GM23338 (cell line): ENCODE results near the gene TTC21B. TPM values are rescaled to one million over a fixed set of nuclear protein-coding genes. Genes with fewer than 3 reads are reported as not detected.

ENCODE experiments used
- ATAC-seq: fragments of 200-7000 bp; cut with Tn5 transposase; 3 replicates; pipeline ENCODE4 v1.9.1; 2020
- DNase-seq: peaks from one replicate; pipeline ENCODE4 v3.0.0-alpha.2; 2015; ENCODE audit warnings: low spot score
- H2AFZ ChIP-seq: fragments of 200-600 bp; sonication (generic); 2 replicates; pipeline ENCODE4 v1.8.0; 2016; ENCODE audit warnings: antibody characterized with exemption, mild to moderate bottlenecking, moderate library complexity
- H3F3A ChIP-seq: fragments of 200-600 bp; sonication (generic); replicated peaks from 2 replicates; pipeline ENCODE4 v1.8.0; 2017; ENCODE audit warnings: antibody characterized with exemption, mixed run types, low read depth
- H3K27ac ChIP-seq: fragments of 200-600 bp; sonication (generic); 2 replicates; pipeline ENCODE4 v1.6.1; 2016; ENCODE audit warnings: low read depth
- H3K27me3 ChIP-seq: fragments of 200-600 bp; sonication (generic); 2 replicates; pipeline ENCODE4 v1.8.0; 2016; ENCODE audit warnings: mild to moderate bottlenecking, mixed run types, moderate library complexity; ENCODE audit not compliant: insufficient read depth
- H3K36me3 ChIP-seq: fragments of 200-600 bp; sonication (generic); 2 replicates; pipeline ENCODE4 v1.8.0; 2016; ENCODE audit warnings: mild to moderate bottlenecking; ENCODE audit not compliant: insufficient read depth
- H3K4me1 ChIP-seq: fragments of 200-600 bp; sonication (generic); 2 replicates; pipeline ENCODE4 v1.8.0; 2016; ENCODE audit warnings: mild to moderate bottlenecking, moderate library complexity; ENCODE audit not compliant: insufficient read depth
- H3K4me2 ChIP-seq: fragments of 200-600 bp; sonication (generic); 2 replicates; pipeline ENCODE4 v1.7.1; 2017; ENCODE audit warnings: mixed run types
- H3K4me3 ChIP-seq: fragments of 200-600 bp; sonication (generic); 2 replicates; pipeline ENCODE4 v1.6.1; 2016; ENCODE audit warnings: mixed run types
- H3K79me2 ChIP-seq: fragments of 200-600 bp; sonication (generic); replicated peaks from 2 replicates; pipeline ENCODE4 v1.8.0; 2017; ENCODE audit warnings: mild to moderate bottlenecking; ENCODE audit not compliant: insufficient read depth
- H3K9me2 ChIP-seq: fragments of 200-600 bp; sonication (generic); 2 replicates; pipeline ENCODE4 v1.8.0; 2017; ENCODE audit not compliant: insufficient read depth
- H4K20me1 ChIP-seq: fragments of 200-600 bp; sonication (generic); replicated peaks from 2 replicates; pipeline ENCODE4 v1.8.0; 2017; ENCODE audit warnings: mild to moderate bottlenecking; ENCODE audit not compliant: insufficient read depth
- H3K27ac Mint-ChIP-seq: 2 replicates; pipeline ENCODE4 v1.8.0; 2020; ENCODE audit warnings: inconsistent platforms, mild to moderate bottlenecking, moderate library complexity, mixed read lengths
- H3K27me3 Mint-ChIP-seq: 3 replicates; pipeline ENCODE4 v1.8.0; 2022; ENCODE audit warnings: low read depth, mild to moderate bottlenecking, moderate library complexity, mixed read lengths, inconsistent platforms; ENCODE audit not compliant: insufficient read depth, poor library complexity
- H3K36me3 Mint-ChIP-seq: 3 replicates; pipeline ENCODE4 v1.8.0; 2021; ENCODE audit warnings: low read depth, mild to moderate bottlenecking, inconsistent platforms, moderate library complexity, mixed read lengths
- H3K4me1 Mint-ChIP-seq: 3 replicates; pipeline ENCODE4 v1.8.0; 2020; ENCODE audit warnings: mild to moderate bottlenecking, inconsistent platforms, mixed read lengths
- H3K4me3 Mint-ChIP-seq: 3 replicates; pipeline ENCODE4 v1.8.0; 2021; ENCODE audit warnings: moderate library complexity, mild to moderate bottlenecking, inconsistent platforms, mixed read lengths
- H3K9me3 Mint-ChIP-seq: 3 replicates; pipeline ENCODE4 v1.8.0; 2020; ENCODE audit warnings: moderate library complexity, mild to moderate bottlenecking, inconsistent platforms, mixed read lengths
- CREB1 ChIP-seq: fragments of 250-450 bp; sonication (Bioruptor Pico); IDR thresholded peaks from 2 replicates; pipeline ENCODE4 v1.5.0; 2020; ENCODE audit warnings: low read depth, mild to moderate bottlenecking, moderate library complexity
- CTCF ChIP-seq, 2 experiments: fragments of 200-600 bp in 1 of 2; sonication (generic) in 1 of 2; conservative IDR thresholded peaks; 2 replicates each; pipeline versions ENCODE4 v1.5.1 to v1.6.1; 2016 to 2017; ENCODE audit warnings: antibody characterized with exemption in 2 of 2, low read depth in 2 of 2, mild to moderate bottlenecking in 2 of 2, moderate library complexity in 1 of 2
- ETS1 ChIP-seq: IDR thresholded peaks from 2 replicates; pipeline ENCODE4 v1.6.1; 2016; ENCODE audit warnings: antibody characterized with exemption
- EZH2 ChIP-seq: fragments of 200-600 bp; sonication (generic); IDR thresholded peaks from one replicate; pipeline ENCODE4 v1.8.0; 2017; ENCODE audit warnings: antibody characterized with exemption, mild to moderate bottlenecking, low read depth; ENCODE audit not compliant: unreplicated experiment
- EZH2phosphoT487 ChIP-seq: fragments of 200-600 bp; sonication (generic); IDR thresholded peaks from one replicate; pipeline ENCODE4 v1.8.1; 2018; ENCODE audit warnings: antibody characterized with exemption; ENCODE audit not compliant: unreplicated experiment
- JUNB ChIP-seq: IDR thresholded peaks from one replicate; pipeline ENCODE4 v1.6.1; 2016; ENCODE audit warnings: antibody characterized with exemption; ENCODE audit not compliant: unreplicated experiment
- NANOG ChIP-seq: IDR thresholded peaks from 2 replicates; pipeline ENCODE4 v1.6.1; 2016; ENCODE audit warnings: antibody characterized with exemption, borderline replicate concordance
- POLR2AphosphoS5 ChIP-seq: IDR thresholded peaks from 2 replicates; pipeline ENCODE4 v1.6.1; 2016; ENCODE audit warnings: antibody characterized with exemption, low read depth
- REST ChIP-seq: IDR thresholded peaks from one replicate; pipeline ENCODE4 v1.6.1; 2018; ENCODE audit warnings: antibody characterized with exemption; ENCODE audit not compliant: unreplicated experiment
- STAT1 ChIP-seq: IDR thresholded peaks from one replicate; pipeline ENCODE4 v1.6.1; 2016; ENCODE audit warnings: antibody characterized with exemption; ENCODE audit not compliant: unreplicated experiment
- ZNF114 ChIP-seq: fragments of 250-450 bp; sonication (Bioruptor Pico); IDR thresholded peaks from 2 replicates; pipeline ENCODE4 v1.5.0; 2020; ENCODE audit warnings: mild to moderate bottlenecking, moderate library complexity
- ZNF331 ChIP-seq: fragments of 250-450 bp; sonication (Bioruptor Pico); IDR thresholded peaks from 2 replicates; pipeline ENCODE4 v1.5.0; 2020; ENCODE audit warnings: low read depth, mild to moderate bottlenecking, moderate library complexity
- ZNF462 ChIP-seq: fragments of 250-450 bp; sonication (Bioruptor Pico); IDR thresholded peaks from 2 replicates; pipeline ENCODE4 v1.5.0; 2020; ENCODE audit warnings: mild to moderate bottlenecking, moderate library complexity
- polyA plus RNA-seq: library from polyadenylated mRNA; unstranded; fragments of >200 nt; fragmentation: Nextera tagmentation; extraction: Ambion mirVana; gene quantifications from 2 replicates; pipeline ENCODE4 v1.2.1, GENCODE V29; 2016
- total RNA-seq: library from RNA; depleted of rRNA; stranded (reverse); fragments of >200 nt; shearing (Covaris generic); gene quantifications from 2 replicates; pipeline ENCODE4 v1.2.3, GENCODE V29; 2014

The TTC21B gene
- total and polyA plus RNA-seq, 2 experiments from 2014 or later = 10.1 to 32.8 TPM

GRCh38 chr2:165961818-165962217 lies 8.2 kb upstream of the TTC21B start:
- Mint-ChIP-seq H3K4me3 (no peak overlapping the region), H3K36me3 (no peaks in the 10 kb centered on the region), H3K4me1 (no peaks in the 10 kb centered on the region), H3K9me3 (no peaks in the 10 kb centered on the region), H3K27ac (no peak overlapping the region), H3K27me3 (peaks cover 4% of the 10 kb centered on the region)
- no peaks in the 10 kb centered on the region for H3F3A ChIP-seq
- H4K20me1 ChIP-seq = no peaks in the 10 kb centered on the region
- H3K4me3 ChIP-seq = no peak overlapping the region
- H2AFZ ChIP-seq = no peak overlapping the region
- H3K79me2 ChIP-seq = no peaks in the 10 kb centered on the region
- H3K4me1 ChIP-seq = no peaks in the 10 kb centered on the region
- H3K4me2 ChIP-seq = no peak overlapping the region
- H3K27me3 ChIP-seq = no peaks in the 10 kb centered on the region
- DNase-seq = no peak
- TF ChIP-seq ZNF331 (CRISPR knock-in tag) = no peak
- TF ChIP-seq STAT1 = no peak
- no peak for TF ChIP-seq ETS1
- no peak for TF ChIP-seq EZH2
- TF ChIP-seq ZNF462 (CRISPR knock-in tag) = no peak
- no peak for TF ChIP-seq CREB1 (CRISPR knock-in tag)
- TF ChIP-seq JUNB = no peak
- no peak for TF ChIP-seq ZNF114
- no peak for TF ChIP-seq REST
- no peak for TF ChIP-seq POLR2AphosphoS5
- no peak for TF ChIP-seq NANOG
- no peak for TF ChIP-seq CTCF (conservative IDR thresholded peaks at IDR 0.05; ENCODE audit: low read depth in 2 of 2)
- TF ChIP-seq EZH2phosphoT487 = no peak
- no peak overlapping the region for H3K27ac ChIP-seq
- ATAC-seq = no peak
- H3K36me3 ChIP-seq = no peaks in the 10 kb centered on the region
- no peaks in the 10 kb centered on the region for H3K9me2 ChIP-seq
